GM21737 (cell line): ENCODE measurements around the gene DIP2B.
"Not testable (repeated sequence)": the region's sequence is repeated elsewhere in the genome, so short reads cannot be mapped to it uniquely, and the experiment has no call there.

Source experiments
- ATAC-seq: cut with Tn5 transposase; IDR thresholded peaks from one replicate; pipeline ENCODE4 v1.9.1; 2021; ENCODE audit warnings: mild to moderate bottlenecking, moderate library complexity; ENCODE audit not compliant: unreplicated experiment

DIP2B gene

GRCh38 chr12:50546441-50547318 is 41.9 kb downstream of the DIP2B start:
- no peak for ATAC-seq

- no peak for ATAC-seq
Measured at GRCh38 chr12:50547742-50548141, 43.0 kb downstream of the DIP2B start.

- no peak for ATAC-seq
Measured at GRCh38 chr12:50549885-50550284, 45.1 kb downstream of the DIP2B start.

GRCh38 chr12:50550530-50551223 is 45.9 kb downstream of the DIP2B start:
- no peak for ATAC-seq

GRCh38 chr12:50551866-50552265 is 47.1 kb downstream of the DIP2B start:
- ATAC-seq: no peak

- no peak for ATAC-seq
Measured at GRCh38 chr12:50554651-50555050, 49.9 kb downstream of the DIP2B start.

- ATAC-seq: no peak
Measured at GRCh38 chr12:50555471-50555885, 50.7 kb downstream of the DIP2B start.

GRCh38 chr12:50556273-50556672 is 51.5 kb downstream of the DIP2B start:
- no peak for ATAC-seq

- not testable (repeated sequence) for ATAC-seq
Measured at GRCh38 chr12:50556796-50557195, 52.0 kb downstream of the DIP2B start.

- ATAC-seq: no peak
Measured at GRCh38 chr12:50557421-50557820, 52.6 kb downstream of the DIP2B start.

- no peak for ATAC-seq
Measured at GRCh38 chr12:50558970-50559369, 54.2 kb downstream of the DIP2B start.

- no peak for ATAC-seq
Measured at GRCh38 chr12:50562520-50563433, 58.0 kb downstream of the DIP2B start.

GRCh38 chr12:50563434-50563787 is 58.6 kb downstream of the DIP2B start:
- no peak for ATAC-seq

GRCh38 chr12:50564237-50564947 is 59.6 kb downstream of the DIP2B start:
- no peak for ATAC-seq

GRCh38 chr12:50564948-50565297 is 60.1 kb downstream of the DIP2B start:
- no peak for ATAC-seq

- ATAC-seq: no peak
Measured at GRCh38 chr12:50566066-50566465, 61.3 kb downstream of the DIP2B start.

- ATAC-seq: no peak
Measured at GRCh38 chr12:50567926-50568325, 63.1 kb downstream of the DIP2B start.

- no peak for ATAC-seq
Measured at GRCh38 chr12:50568338-50569091, 63.7 kb downstream of the DIP2B start.

GRCh38 chr12:50569321-50569720 is 64.5 kb downstream of the DIP2B start:
- no peak for ATAC-seq

GRCh38 chr12:50569876-50570275 is 65.1 kb downstream of the DIP2B start:
- no peak for ATAC-seq
